GM19463 (cell line): Measurements from ENCODE around the gene CAMK2A.

Source experiments
- ATAC-seq: cut with Tn5 transposase; IDR thresholded peaks from one replicate; pipeline ENCODE4 v1.9.1; 2021; ENCODE audit warnings: mild to moderate bottlenecking, moderate library complexity; ENCODE audit not compliant: unreplicated experiment

Gene CAMK2A

DNA sequence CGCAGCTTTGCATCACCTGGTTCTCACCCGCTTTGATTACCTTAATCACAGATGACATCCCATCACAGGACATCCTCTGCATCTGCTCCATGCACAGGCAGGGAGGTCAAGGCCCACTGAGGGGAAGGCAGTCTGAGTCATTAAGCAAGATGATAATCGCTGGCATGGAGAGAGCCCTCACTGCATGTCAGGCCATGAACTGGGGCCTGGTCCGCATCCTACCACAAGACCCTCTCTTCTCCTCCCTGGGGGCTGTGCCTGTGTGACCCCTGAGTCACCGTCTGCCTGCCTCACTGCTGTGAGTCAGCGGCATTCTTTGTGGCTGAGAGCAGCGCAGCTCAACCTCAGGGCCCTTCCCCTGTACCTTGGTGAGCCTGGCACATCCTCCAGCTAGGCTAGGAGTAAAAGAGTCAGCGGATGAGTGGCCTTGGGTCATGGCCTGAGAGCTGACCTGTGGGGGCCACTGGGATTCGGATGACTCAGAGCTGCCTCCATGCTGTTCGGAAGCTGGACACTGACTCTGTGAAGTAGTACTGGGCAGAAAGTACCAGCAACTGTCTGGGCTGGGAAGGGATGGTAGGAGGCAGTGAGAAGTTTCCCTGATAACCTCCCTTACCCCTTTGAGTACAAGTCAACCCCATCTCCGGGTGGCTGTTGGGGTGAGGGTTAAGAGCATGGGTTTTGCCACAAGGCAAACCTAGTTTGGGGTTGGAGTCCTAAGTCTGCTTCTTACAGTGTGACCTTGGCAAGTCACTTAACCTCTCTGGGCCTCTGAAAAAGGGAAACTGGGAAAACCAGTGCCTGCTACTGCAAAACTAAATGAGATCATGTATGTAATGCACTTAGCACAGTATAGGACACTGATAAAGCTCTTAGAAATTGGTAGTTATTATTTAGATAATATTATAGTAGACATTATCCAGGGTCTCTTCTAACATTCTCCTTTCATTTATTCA is 27.8 kb upstream of the CAMK2A start:
- ATAC-seq, result no peak

DNA sequence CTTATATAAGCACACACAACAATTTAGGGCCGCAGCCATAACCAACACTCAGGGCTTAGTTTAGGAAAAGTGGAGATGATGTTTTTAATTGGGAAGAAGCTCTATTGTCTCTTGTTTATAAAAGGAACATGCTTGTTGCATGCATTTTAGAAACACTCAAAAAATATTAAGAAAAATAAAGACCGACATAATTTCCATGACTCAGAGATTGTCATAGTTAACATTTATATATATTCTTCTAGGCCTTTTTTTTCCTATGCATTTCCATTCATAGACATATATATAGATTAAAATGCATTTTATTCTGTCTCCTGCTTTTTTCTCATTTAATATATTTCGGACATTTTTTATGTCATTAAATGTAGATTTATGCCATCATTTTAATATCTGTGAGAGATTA is 26.7 kb upstream of the CAMK2A start:
- ATAC-seq, result no peak

DNA sequence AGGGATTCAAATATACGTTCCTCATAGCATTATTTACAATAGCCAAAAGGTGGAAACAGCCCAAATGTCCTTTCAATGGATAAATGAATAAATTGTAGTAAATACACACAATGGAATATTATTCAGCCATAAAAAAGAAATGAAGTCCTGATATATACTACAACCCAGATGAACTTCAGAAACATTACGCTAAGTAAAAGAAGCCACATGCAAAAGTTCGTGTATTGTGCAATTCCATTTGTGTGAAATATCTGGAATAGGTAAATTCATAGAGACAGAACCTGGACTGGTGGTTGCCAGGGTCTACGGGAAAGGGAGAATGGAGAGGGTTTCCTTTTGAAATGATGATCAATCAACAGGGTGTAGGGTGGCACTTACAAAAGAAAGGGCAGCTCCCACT is 25.7 kb upstream of the CAMK2A start:
- no peak for ATAC-seq

GRCh38 chr5:150313921-150314716 is 24.5 kb upstream of the CAMK2A start:
- ATAC-seq, result no peak

- ATAC-seq, result no peak
Observed at GRCh38 chr5:150313501-150313900, 23.9 kb upstream of the CAMK2A start.

DNA sequence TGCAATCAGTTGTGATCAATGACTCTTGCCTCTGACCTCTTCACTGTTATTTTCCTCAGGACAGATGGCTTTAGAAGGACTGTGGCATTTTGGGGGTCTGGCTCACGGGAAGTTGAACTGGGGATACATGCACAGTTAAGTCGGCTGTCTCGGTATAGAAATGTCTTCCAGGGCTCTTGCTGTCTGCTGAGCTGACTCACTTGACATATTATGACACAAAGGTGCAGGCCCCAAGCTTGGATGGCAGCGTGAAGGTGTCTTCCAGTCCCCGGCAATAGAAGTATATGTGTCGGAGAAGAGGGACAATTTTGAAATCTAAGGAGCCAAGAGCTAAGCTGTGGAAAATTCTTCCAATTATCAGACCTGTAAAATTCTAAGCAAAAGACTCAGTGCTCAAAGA is 22.9 kb upstream of the CAMK2A start:
- no peak for ATAC-seq

DNA sequence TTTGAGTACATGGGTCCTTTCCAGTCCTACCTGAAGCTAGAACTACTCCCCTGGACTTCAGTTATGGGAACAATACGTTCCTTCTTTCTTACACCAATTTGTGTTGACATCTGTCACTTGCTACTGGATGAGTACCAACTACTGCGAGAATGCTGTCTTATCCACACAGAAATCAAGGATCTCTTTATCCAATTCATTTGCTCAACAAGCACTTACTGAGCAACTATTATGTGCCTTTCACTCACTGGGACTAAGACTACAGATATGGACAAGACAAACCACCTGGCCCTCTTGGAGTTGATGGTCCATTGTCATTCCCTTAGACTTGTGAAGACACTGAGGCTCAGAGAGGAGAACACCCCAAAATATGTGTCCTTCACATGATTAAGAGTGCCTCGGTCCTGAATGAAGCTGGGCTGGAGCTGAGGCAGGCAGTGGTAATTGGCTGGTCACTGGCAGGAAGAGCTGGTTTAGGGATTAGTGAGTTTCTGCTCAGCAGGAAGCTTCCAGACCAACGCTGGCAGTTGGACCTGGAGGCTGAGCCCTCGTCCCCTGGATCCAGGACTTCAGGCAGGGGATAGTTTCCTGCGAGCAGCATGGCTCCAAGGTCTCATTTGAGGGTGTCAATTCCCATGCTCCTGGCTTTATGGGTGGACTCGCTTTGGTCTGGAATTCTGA is 21.6 kb upstream of the CAMK2A start:
- ATAC-seq, result no peak

DNA sequence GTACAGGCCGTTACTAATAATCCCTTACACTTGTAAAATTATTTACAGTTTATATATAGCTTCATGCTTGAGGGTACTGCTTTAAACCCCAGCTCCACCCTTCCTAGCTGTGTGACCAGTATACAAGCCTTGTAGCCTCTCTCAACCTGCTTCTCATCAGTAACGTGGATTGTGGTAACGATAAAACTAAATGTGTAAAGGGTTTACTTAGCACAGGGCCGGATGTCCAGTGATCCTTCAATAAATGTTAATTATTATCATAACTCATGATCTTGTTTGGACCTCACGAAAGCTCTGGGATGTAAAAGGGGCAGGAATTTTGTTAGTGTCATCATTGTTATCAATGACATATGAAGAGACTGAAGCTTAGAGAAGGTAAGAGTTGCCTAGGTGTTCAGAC is 20.7 kb upstream of the CAMK2A start:
- ATAC-seq, result no peak

DNA sequence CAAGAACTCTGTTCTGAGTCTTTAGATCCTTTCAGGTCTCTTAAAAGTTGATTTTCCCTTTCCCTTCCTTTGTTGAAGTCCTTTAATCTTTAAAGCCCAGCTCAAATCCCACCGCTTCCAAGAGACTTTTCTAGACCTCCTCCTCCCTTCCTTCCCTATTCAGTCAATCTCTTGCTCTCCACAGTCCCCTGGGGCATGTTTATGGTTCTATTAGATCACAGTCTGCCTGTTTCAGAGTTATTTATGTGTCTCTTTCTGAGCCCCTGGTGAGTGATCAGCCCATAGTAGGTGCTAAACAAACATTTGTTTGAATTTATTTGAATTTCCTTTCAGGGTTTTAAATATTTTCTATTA is 20.3 kb upstream of the CAMK2A start:
- ATAC-seq, result no peak

- no peak for ATAC-seq
Observed at GRCh38 chr5:150309101-150309885, 19.7 kb upstream of the CAMK2A start.

DNA sequence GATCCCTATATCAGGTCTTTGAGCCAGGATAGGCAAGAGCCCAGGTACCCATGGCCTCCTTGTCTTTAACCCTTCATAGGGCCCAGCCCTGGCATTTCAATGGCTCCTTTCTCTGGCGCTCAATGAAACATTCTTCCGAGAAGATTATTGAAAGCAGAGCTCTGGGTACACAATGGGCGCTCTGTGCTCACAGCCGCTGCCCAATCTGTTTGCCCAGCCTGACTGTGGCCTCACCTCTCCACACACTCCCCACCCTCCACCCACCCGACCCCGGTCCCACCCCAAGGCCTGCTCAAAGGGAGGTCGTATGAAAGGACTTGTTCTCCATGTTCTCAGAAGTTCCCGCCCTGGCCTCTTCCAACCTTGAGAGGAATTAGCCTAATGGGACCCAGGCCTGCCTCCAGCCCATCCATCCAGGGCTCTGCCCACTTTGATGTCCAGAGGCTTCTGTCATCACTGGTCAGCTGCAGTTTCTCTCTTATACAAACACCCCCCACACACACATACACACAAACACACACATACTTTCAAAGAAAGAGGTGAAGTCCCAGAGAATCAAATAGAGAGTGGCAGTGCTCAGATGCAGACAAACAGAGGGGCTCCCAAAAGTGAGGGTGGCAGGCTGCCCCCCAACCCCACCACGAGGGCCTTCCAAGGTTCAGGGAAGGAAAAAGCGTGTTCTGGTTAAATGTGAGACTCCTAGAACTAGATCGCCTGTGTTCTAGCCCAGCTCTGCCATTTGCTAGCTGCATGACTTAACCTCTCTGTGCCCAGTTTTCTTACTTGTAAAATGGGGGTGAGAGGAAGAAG is 18.2 kb upstream of the CAMK2A start:
- ATAC-seq, result no peak

DNA sequence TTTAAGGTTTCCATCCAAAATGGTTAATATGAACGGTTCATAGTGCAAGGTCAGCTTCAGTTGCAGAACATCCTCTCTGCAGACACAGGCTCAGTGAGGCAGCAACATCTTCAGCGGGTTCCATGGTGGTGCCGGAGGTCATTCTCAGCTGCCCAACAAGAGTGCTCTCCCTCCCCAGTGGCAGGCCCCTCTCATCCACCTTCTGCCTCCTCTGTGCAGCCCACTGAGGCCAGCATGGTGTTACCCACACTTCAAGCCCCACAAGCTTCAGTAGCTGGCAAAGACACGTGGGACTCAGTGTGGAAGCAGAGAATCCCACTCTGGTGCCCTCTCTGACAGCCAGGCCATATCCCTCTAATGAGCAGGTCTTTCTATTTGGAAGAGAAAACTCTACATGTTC is 17.2 kb upstream of the CAMK2A start:
- no peak for ATAC-seq

GRCh38 chr5:150305557-150305956 is 16.0 kb upstream of the CAMK2A start:
- ATAC-seq, result no peak

- no peak for ATAC-seq
Observed at GRCh38 chr5:150305095-150305494, 15.5 kb upstream of the CAMK2A start.

GRCh38 chr5:150304481-150305081 is 15.0 kb upstream of the CAMK2A start:
- ATAC-seq, result no peak

- no peak for ATAC-seq
Observed at GRCh38 chr5:150303660-150304386, 14.2 kb upstream of the CAMK2A start.

GRCh38 chr5:150303070-150303615 is 13.6 kb upstream of the CAMK2A start:
- ATAC-seq, result no peak

GRCh38 chr5:150302301-150303069 is 12.9 kb upstream of the CAMK2A start, which contains the start of gene ARSI:
Gene ARSI, minus strand, starts transcription at chr5:150302905. Its CDS starts 532 bp downstream, at chr5:150302373.
- ATAC-seq, result no peak
